PC-3 (cell line): ENCODE data around the gene ANKRD60.

Source experiments
- EZH2 ChIP-seq: fragments of 300-600 bp; sonication (generic); IDR thresholded peaks from one replicate; pipeline ENCODE4 v1.6.1; 2017; ENCODE audit warnings: antibody characterized with exemption, mild to moderate bottlenecking, low read length; ENCODE audit not compliant: unreplicated experiment
- TF ChIP-seq, protein P1 (sequence below): fragments of 300-600 bp; sonication (generic); conservative IDR thresholded peaks from 2 replicates; pipeline ENCODE4 v1.5.1; 2017; ENCODE audit warnings: antibody characterized with exemption, low read depth, mild to moderate bottlenecking, low read length

DNA sequence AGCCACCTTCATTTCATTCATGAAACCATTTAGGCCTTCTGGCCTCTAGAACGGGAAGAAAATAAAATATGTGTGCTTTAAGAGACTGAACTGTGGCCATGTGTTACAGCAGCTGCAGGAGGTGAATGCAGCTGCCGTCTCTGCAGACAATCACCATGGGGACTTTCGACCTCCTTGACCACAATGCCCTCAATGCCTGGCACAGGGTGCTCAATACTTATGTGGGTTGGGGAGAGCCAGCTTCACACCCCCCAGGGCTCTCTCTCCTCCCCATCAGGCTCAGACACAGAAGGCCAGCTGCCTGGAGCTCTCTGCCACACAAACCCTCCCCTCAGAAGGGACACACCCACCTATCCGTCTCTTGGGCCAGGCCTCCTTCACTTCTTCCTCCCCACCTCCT is 43.5 kb downstream of the ANKRD60 start:
- TF ChIP-seq, protein P1, sequence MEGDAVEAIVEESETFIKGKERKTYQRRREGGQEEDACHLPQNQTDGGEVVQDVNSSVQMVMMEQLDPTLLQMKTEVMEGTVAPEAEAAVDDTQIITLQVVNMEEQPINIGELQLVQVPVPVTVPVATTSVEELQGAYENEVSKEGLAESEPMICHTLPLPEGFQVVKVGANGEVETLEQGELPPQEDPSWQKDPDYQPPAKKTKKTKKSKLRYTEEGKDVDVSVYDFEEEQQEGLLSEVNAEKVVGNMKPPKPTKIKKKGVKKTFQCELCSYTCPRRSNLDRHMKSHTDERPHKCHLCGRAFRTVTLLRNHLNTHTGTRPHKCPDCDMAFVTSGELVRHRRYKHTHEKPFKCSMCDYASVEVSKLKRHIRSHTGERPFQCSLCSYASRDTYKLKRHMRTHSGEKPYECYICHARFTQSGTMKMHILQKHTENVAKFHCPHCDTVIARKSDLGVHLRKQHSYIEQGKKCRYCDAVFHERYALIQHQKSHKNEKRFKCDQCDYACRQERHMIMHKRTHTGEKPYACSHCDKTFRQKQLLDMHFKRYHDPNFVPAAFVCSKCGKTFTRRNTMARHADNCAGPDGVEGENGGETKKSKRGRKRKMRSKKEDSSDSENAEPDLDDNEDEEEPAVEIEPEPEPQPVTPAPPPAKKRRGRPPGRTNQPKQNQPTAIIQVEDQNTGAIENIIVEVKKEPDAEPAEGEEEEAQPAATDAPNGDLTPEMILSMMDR = no peak
- TF ChIP-seq EZH2 = no peak
